Stromal cell of bone marrow (primary cell): ENCODE data around the gene CCDC38.

Experiments
- DNase-seq: peaks from one replicate; pipeline ENCODE4 v3.0.0-alpha.2; 2012; ENCODE audit warnings: low read depth

CCDC38 gene

DNA sequence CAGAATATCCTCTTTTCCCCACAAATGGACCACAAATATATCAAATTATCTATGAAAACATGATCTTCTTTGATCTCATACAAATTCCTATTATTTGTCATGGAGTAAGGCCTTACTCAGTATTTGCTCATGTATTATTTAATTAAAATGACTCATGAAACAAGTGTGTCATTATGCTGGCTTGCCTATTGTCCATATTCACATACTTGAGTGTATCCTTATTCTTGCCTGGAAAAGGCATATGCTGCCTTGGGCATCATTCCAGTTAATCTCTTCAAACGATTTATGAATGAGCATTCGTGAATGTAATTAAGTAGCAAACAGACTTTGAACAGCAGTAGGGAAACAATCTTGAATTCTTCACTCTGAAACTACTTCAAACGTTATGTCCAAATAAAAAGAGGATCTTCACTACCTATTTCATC, 106.2 kb downstream of the CCDC38 start:
- DNase-seq, result peak; percentile 59

DNA sequence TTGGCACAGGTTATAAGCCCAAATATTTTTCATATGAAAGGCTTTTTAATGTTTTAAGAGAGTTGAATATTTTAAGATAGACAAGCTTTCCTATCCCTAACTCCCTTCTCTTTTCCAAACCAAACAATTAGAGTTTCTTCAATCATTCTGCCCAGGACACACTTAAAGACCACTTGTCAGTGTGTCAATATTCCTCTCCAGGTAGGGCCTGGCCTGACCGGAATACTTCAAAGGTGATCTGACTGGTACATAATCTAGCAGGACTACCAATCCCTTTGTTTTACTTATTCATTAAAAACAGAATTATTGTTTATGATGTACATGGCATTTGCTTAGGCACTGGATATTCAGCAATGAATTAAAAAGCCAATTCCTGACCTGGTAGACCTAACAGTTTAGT, 107.8 kb downstream of the CCDC38 start:
- DNase-seq, result no peak

DNA sequence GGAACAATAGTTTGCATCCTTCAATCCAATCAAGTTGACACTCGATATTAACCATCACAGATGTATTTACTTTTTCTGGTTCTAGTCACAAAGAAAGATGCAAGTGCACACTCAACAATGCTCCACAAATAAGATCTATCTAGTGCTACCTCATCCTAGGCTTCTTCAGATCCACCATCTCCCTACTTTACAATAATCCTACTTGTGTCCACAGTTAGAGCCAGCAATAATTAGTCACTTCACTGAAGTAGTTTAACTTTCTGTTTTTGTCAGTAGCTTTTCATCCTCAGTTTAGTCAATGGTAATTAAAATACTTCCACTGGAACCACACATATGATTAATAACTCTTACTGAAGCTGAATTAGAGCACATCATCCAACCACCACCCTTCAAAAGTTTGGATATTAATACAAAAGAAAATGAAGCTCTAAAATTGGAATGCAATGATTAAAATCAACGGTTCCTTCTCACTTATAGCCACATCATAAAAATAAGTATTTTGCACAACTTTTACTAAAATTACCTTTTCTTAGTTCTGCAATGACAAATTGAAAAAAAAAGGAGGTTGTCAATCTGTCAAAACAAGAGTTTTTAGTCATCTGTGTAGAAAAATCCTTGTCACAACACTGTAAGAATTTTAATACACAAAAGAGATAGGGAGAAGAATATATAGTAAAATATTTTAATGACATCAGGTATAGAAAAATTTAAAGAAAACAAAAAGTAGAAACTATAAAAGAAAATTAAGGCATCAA, 111.9 kb downstream of the CCDC38 start:
- no peak for DNase-seq

DNA sequence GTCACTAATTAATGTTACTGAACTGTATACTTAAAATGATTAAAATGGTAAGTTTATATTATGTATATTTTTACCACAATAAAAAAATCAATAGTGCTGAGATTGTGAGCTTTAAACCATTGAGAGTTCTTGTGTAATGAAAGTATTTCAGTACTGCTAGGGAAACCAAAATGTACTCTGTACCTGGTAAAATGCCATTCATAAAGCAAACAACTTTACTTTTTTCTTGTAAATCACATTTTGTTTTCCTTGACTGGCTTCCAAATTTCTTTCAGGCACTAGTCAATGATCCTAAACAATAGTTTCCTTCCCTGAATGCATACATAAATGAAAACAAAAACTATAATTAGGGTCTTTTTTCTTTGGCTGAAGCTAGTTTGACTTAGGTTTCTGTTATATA, 113.0 kb downstream of the CCDC38 start:
- DNase-seq, result no peak

DNA sequence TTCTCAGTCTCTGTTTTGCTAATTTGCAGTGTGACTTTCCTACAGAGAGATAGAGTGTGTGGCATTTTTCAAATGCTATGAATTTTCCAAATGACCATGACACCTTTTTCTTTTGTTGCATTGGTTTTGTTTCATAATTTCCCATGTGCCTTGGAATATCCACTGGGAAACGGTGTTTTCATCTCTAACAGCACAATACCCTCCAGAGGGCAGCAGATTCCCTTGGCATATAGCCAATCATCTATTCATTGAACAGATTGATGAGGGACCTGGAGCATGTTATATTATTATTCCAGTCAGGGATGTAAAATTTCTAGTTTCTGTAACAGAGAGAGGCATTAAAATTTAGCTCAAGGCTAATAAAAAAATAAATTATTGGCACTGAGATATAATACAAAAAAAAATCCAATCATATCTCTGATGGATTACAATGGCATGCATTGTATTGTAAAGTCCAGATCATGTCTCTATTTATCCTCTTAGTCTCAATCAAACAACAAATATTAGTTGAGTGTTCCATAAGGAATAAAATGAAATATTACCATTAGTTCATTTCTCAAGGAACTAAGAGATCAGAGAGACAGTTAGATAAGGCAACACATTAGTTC, 122.2 kb downstream of the CCDC38 start:
- no peak for DNase-seq
